Calu3 (cell line): ENCODE data around the gene CTIF. TPM values are rescaled to one million over a fixed set of nuclear protein-coding genes. Genes with fewer than 3 reads are reported as not detected.

Experiments used
- BruUV-seq: library from RNA; stranded (reverse); fragments of 400-500 nt; replicated peaks from 2 replicates; lab custom pipeline; 2021; lab: Mats Ljungman, UMichigan
- CTCF ChIA-PET: fragments of 300-600 bp; sonication (Branson Sonifier 250); formaldehyde crosslinking; loops from one replicate; lab custom pipeline; 2022; ENCODE audit warnings: antibody characterized with exemption; lab: Charles Lee
- DNase-seq: peaks from one replicate; pipeline ENCODE4 v3.0.0; 2022
- H3K27ac Mint-ChIP-seq: one replicate; pipeline ENCODE4 v1.8.0; 2022; ENCODE audit warnings: mixed read lengths; ENCODE audit not compliant: unreplicated experiment
- H3K27me3 Mint-ChIP-seq: one replicate; pipeline ENCODE4 v1.8.0; 2022; ENCODE audit warnings: mixed read lengths; ENCODE audit not compliant: unreplicated experiment
- H3K36me3 Mint-ChIP-seq: one replicate; pipeline ENCODE4 v1.8.0; 2022; ENCODE audit warnings: mild to moderate bottlenecking, moderate library complexity, mixed read lengths; ENCODE audit not compliant: insufficient read depth, unreplicated experiment
- H3K4me1 Mint-ChIP-seq: one replicate; pipeline ENCODE4 v1.8.0; 2022; ENCODE audit warnings: mild to moderate bottlenecking, low read depth, mixed read lengths; ENCODE audit not compliant: unreplicated experiment
- H3K4me3 Mint-ChIP-seq: one replicate; pipeline ENCODE4 v1.8.0; 2022; ENCODE audit warnings: mild to moderate bottlenecking, low read depth, moderate library complexity, mixed read lengths; ENCODE audit not compliant: unreplicated experiment
- H3K9me3 Mint-ChIP-seq: one replicate; pipeline ENCODE4 v1.8.0; 2022; ENCODE audit warnings: low read depth, mixed read lengths; ENCODE audit not compliant: unreplicated experiment
- intact Hi-C: fragments of 100-400 bp; cut with micrococcal nuclease; formaldehyde crosslinking; loops from one replicate; pipeline ENCODE4 v1.10.0; 2022; ENCODE audit not compliant: unreplicated experiment
- total RNA-seq: library from RNA; stranded (reverse); gene quantifications from 2 replicates; pipeline ENCODE4 v1.2.3, GENCODE V29; 2022
- TF ChIP-seq, protein P1 (sequence below): fragments of 200-600 bp; IDR thresholded peaks from one replicate; pipeline ENCODE4 v1.8.0; 2022; ENCODE audit warnings: antibody characterized with exemption; ENCODE audit not compliant: unreplicated experiment

The CTIF gene
- total RNA-seq, 1 experiment from 2014 or later = 40.8 TPM

DNA sequence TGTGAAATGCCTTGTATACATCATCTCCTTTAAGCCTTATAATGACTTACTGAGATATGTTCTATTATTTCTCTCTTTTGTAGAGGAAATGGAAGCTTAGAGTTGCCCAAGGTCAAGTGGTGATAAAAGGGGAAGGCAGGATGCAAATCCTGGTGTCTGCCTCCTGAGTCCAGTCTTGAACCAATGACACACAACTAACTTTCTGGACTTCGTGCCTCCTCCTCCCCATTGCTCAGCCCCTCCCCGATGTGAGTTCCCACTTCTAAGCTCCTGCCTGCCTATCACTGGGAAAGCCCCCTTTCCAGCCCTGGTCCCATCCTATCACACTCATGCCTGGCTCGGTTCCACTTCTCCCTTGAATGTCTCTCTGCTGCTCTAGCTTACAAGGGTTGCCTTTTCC is 6.9 kb upstream of the CTIF start:
- no peak overlapping the region for H3K27ac Mint-ChIP-seq
- H3K36me3 Mint-ChIP-seq = no peaks in the 10 kb centered on the region
- intact Hi-C loops = no loop called here
- H3K27me3 Mint-ChIP-seq = peaks cover 45% of the 10 kb centered on the region
- H3K4me3 Mint-ChIP-seq = no peak overlapping the region
- TF ChIP-seq, protein P1, sequence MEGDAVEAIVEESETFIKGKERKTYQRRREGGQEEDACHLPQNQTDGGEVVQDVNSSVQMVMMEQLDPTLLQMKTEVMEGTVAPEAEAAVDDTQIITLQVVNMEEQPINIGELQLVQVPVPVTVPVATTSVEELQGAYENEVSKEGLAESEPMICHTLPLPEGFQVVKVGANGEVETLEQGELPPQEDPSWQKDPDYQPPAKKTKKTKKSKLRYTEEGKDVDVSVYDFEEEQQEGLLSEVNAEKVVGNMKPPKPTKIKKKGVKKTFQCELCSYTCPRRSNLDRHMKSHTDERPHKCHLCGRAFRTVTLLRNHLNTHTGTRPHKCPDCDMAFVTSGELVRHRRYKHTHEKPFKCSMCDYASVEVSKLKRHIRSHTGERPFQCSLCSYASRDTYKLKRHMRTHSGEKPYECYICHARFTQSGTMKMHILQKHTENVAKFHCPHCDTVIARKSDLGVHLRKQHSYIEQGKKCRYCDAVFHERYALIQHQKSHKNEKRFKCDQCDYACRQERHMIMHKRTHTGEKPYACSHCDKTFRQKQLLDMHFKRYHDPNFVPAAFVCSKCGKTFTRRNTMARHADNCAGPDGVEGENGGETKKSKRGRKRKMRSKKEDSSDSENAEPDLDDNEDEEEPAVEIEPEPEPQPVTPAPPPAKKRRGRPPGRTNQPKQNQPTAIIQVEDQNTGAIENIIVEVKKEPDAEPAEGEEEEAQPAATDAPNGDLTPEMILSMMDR = no peak
- no TSS peak for BruUV-seq
- no peak for DNase-seq
- no peaks in the 10 kb centered on the region for H3K9me3 Mint-ChIP-seq
- no peaks in the 10 kb centered on the region for H3K4me1 Mint-ChIP-seq
- CTCF ChIA-PET = no interaction called here

DNA sequence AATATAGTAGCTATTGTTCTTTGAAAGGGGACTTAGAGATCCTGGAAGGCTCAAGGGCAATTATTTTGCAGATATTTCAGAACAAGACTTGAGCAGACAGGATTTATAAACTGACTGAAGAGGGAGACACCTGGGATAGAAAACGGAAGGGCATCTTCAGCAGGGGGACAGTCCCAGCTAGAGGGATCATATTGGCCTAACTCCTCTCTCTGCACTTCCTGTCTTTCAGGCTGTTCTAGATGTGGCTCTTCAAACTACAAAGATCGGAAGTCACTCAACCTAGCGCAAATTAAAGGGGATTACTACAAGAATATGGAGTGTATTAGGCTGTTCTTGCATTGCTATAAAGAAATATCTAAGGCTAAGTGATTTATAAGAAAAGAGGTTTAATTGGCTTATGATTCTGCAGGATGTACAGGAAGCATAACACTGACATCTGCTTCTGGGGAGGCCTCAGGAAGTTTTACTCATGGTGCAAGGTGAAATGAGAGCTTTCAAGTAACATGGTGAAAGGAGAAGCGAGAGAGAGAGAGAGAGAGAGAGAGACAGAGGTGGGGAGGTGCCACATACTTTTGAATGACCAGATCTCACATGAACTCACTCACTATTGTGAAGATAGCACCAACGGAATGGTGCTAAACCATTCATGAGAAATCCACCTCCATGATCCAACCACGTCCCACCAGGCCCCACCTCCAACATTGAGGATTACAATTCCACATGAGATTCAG is 5.3 kb upstream of the CTIF start:
- CTCF ChIA-PET = interaction anchor here (0.6 kb wide), 1 partner anchor 499 kb away, joined by 3 read pairs; no protein-coding TSS in a partner anchor

DNA sequence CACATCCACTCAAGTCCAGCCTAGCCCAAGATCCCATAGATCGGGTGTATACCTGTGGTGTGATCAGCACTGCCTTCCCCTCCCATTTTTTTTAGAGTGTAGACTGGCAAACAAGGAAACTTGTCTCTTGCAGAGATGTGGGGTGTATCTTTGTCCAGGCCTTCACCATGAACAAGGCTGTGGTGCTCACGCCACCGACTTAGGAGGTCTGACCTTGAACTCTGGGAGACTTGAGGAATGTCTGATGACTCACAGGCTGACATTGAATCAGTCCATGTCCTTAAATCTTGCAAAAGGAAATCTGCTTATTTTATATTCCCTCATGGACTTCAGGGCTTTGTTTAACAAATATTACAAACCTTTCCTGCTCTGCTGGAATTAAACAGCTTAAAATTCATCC is 4.5 kb upstream of the CTIF start:
- no peaks in the 10 kb centered on the region for H3K4me1 Mint-ChIP-seq
- intact Hi-C loops = no loop called here
- peaks cover 11% of the 10 kb centered on the region for H3K36me3 Mint-ChIP-seq
- H3K27ac Mint-ChIP-seq = no peak overlapping the region
- no peak overlapping the region for H3K4me3 Mint-ChIP-seq
- TF ChIP-seq, protein P1 = no peak
- no peak for DNase-seq
- CTCF ChIA-PET = no interaction called here
- H3K27me3 Mint-ChIP-seq = peaks cover 27% of the 10 kb centered on the region
- no peaks in the 10 kb centered on the region for H3K9me3 Mint-ChIP-seq
- BruUV-seq = no TSS peak

More for the DNA sequence above, 5.3 kb upstream of the CTIF start:
- Mint-ChIP-seq H3K27ac (no peak overlapping the region), H3K9me3 (no peaks in the 10 kb centered on the region), H3K4me3 (no peak overlapping the region), H3K36me3 (peaks cover 2% of the 10 kb centered on the region), H3K4me1 (no peaks in the 10 kb centered on the region), H3K27me3 (peaks cover 29% of the 10 kb centered on the region)
- DNase-seq = no peak
- TF ChIP-seq, protein P1 = no peak
- no TSS peak for BruUV-seq
- intact Hi-C loops = no loop called here

DNA sequence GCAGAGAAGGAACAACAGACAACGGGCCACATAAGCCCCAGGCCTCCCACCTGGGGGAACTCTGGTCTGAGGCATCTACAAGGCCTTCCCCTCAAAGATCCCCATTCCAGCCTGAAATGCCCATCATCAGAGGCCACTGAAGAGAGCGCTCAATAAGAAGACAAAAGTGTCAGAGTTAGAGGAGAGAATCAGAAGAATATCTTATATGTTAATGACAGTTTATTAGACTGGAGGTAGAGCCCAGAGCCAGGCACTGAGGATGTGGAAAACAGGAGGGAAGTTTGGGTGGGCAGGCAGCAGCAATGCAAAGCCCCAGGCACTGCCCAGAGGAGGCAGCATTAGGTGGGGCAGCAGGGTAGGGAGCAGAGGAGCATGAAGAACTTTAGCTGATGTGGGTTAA is 2.9 kb upstream of the CTIF start:
- CTCF ChIA-PET = no interaction called here
- DNase-seq = no peak
- TF ChIP-seq, protein P1 = no peak
- Mint-ChIP-seq H3K9me3 (no peaks in the 10 kb centered on the region), H3K27ac (no peak overlapping the region), H3K4me3 (no peak overlapping the region), H3K36me3 (peaks cover 27% of the 10 kb centered on the region), H3K4me1 (no peaks in the 10 kb centered on the region), H3K27me3 (peaks cover 27% of the 10 kb centered on the region)
- no TSS peak for BruUV-seq
- intact Hi-C loops = no loop called here
